Tongue (tissue), 2 donors: ENCODE data around the gene CABLES2. TPM values are rescaled to one million over a fixed set of nuclear protein-coding genes. Genes with fewer than 3 reads are reported as not detected.
A peak's percentile ranks its signal among the peaks of the same experiment; 100 is the strongest.
"Not testable (repeated sequence)": the region's sequence is repeated elsewhere in the genome, so short reads cannot be mapped to it uniquely, and the experiment has no call there.

Experiments
- DNase-seq: peaks from one replicate; pipeline ENCODE4 v3.0.0-alpha.2; 2015
- total RNA-seq: library from RNA; depleted of rRNA; stranded (reverse); fragments of >200 nt; gene quantifications from one replicate; pipeline ENCODE4 v1.2.3, GENCODE V29; 2014

The CABLES2 gene
- total RNA-seq, 1 donor from 2014 or later, result 2.1 TPM

GRCh38 chr20:62390317-62391164 is 16.5 kb downstream of the CABLES2 start:
- no peak for DNase-seq

GRCh38 chr20:62389601-62390087 is 17.4 kb downstream of the CABLES2 start:
- no peak for DNase-seq

DNA sequence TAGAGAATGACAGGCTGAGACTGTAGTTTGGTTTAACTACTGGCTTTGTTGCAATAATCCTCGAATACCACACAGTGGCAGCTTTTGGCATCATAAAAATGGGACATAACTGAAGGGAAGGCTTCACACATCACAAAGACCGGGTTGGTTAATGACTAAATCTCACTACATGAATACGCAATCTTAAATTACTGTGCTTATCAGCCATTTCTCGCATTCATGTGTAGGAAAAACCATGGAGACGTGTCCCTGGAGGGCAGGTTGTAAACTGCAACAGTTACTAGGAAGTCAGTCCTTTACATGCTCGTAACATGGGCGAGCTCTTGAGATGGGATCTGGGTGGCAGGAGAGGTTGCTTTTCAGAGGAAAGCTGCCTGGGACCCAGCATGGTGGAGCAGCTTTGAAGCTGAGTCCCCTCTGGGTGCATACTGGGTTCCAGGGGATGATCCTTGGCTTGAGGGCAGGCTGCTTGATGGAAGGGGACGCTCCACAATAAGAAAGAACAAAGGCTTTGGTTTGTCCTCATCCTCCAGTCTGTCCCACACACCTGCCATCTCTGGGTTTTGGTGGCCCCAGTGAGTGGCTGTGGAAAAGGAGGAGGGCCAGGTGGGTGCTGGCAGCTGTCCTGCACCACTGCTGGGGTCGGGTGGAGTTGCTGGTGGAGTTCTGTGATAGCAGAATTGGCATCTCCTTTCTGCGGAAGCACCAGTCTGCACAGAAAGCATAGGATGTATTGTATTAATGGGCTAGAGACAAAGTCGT is 18.1 kb downstream of the CABLES2 start:
- no peak for DNase-seq

DNA sequence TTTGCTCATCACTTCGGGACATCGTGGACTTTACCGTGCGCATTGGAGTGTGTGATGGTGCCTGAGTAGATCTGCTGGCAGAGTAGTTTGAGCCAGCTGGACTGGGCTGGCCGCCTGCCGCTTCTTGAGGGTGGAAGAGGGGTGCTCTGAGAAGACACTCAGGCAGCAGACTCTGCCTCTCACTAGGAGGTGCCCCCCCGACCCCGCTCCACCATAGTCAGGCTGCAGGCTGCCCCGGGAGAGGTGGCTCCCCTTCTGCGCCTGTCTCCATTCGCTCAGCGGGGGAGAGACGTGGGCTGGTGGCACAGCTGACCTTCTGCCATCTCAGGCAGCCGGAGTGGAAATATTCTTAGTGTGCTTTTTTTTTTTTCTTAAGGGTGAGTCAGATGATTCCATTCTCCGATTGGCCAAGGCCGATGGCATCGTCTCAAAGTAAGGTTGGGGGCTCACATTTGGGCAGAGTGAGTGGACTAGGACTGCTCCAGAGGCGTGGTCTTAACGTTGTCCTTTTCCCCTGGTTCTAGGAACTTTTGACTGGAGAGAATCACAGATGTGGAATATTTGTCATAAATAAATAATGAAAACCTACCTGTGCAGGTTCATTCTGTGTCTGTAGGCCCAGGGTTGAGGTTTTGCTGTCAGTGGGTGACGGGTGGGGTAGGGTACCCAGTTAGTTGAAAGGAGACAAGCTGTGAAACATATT is 19.0 kb downstream of the CABLES2 start:
- DNase-seq, result no peak

- no peak for DNase-seq
Measured at GRCh38 chr20:62387219-62387913, 19.7 kb downstream of the CABLES2 start.

DNA sequence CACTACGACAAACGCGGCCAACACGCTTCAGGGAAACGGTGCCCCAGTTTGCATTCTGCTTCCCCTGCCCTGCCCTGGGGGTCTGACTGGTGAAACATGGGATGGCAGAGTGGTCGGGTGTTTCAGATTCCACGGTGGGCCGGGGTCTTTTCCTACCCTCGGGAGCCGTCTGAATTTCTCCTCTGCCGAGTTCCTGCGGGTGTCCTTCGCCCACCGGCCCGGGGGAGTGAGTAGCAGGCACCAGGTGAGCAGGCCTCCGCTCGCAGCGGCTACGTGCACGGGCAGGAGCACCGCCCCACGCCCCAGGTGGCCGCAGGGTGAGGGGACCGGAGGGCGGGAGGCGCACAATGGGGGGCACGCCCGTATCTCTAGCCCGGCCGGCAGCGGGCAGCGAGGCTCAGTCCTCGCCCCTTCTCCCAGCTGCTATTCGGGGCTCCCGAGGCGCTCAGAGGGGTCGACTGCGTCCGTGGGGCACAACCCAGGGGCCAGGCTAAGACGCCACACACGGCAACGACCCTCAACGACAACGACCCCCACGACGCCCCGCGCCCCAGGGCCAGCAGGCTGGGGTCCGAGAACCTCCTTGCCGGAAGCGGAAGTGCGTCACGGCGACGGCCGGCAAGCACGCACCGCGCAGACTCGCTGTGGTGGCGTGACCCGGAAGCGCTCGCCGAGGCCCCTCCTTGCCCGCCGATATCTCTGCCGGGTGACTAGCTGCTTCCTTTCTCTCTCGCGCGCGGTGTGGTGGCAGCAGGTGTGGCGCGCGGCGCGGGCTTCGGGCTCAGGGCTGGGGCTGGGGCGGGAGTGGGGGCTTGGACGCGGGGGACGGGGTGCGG is 20.5 kb downstream of the CABLES2 start, which contains the start of gene RPS21:
RPS21 (plus strand) TSS at position 721 of the 836 bp plus-strand sequence. CDS start 236 bp downstream, outside the sequence.
- DNase-seq, result peak; percentile 97

- peak; percentile 85 for DNase-seq
Measured at GRCh38 chr20:62382306-62383198, 24.5 kb downstream of the CABLES2 start.

GRCh38 chr20:62381842-62382241 is 25.2 kb downstream of the CABLES2 start:
- no peak for DNase-seq

DNA sequence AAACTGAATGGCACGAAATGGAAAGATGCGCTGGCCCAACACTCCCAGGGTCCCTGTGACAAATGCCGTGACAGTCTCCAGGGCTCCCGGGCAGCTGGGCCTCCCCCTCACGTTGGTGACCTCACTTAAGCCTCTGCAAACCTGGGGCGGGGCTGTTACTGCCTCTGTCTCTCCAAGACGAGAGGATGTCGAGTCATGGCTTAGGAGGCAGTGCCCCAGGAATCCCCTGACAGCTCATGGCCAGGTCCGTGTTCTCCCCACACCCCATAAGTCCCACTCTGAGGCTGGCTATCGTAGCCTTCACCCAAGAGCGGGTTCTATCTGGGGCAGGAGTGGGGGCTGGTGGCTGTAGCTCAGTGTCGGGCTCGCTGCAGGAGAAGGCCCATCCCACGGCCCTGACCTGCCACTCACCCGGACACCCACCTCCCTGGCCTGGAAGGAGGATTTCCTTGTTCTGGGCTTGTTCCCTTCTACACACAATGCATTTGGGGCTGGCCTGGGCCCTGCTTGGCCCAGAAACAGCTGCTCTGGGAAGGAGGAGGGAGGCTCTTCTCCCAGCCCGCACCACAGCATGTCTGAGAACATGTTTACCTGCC is 25.8 kb downstream of the CABLES2 start:
- DNase-seq, result no peak

DNA sequence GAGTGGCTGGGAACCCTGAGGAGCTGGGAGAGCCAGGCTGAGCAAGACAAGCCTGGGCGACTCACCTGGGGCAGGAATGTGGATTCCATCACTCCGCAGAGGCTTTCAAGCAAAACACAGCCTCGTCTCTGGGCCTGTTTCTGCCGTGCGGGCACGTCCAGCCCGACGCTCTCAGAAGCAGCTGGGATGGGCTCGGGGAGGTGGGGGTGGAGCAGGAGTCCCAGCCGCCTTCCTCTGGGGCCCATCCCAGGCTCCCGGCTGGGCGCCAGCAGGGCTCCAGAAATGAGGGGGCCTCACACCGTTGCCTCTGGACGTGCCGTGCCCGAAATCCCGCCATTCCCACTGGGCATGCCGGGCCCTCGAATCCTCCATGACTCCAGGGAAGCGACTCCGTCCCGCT is 28.9 kb downstream of the CABLES2 start:
- peak; percentile 76 for DNase-seq

DNA sequence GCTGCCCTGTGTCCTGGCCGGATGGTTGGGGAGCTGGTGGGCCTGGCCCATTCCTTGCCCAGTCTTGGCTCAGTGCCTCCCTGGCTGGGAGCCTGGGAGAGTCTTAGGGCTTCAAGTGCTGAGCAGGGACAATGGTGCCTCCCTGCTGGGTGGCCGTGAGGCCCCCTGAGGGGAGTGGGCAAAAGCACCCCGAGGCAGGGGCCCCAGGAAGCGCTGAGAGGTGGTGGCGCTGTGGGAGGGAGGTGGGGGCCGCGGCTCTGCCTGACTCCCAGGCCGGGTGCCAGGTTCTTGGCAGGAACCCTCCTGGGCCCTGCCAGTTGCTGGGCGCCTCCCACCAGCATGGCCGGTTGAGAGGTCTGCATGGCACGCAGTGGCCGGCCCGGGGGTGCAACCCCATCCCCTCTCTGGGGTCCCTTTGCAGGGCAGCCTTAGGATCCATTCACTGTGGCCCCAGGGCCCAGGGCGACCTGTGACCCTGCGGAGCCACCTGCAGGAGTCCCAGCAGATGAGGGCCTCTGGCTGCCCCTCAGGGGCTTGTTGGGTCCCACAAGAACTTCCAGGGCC is 29.4 kb downstream of the CABLES2 start:
- peak; percentile 74 for DNase-seq

DNA sequence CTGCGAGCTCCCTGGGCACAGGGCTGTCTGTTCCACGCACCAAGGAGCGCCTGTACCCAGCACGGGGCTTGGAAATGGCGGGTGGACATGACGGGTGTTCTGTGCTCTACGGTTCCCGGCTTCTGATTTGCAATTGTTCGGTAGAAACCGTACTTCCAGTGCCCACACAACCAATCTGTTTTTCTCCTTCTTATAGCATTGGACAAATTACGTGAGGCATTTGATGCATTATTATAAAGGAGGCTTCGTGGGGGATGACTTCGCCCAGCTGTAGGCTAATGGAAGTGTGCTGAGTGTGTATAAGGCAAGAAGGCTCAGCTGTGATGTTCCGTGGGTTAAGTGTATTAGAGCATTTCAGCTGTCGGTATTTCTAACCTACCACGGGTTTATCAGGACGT is 30.0 kb downstream of the CABLES2 start:
- peak; percentile 44 for DNase-seq

DNA sequence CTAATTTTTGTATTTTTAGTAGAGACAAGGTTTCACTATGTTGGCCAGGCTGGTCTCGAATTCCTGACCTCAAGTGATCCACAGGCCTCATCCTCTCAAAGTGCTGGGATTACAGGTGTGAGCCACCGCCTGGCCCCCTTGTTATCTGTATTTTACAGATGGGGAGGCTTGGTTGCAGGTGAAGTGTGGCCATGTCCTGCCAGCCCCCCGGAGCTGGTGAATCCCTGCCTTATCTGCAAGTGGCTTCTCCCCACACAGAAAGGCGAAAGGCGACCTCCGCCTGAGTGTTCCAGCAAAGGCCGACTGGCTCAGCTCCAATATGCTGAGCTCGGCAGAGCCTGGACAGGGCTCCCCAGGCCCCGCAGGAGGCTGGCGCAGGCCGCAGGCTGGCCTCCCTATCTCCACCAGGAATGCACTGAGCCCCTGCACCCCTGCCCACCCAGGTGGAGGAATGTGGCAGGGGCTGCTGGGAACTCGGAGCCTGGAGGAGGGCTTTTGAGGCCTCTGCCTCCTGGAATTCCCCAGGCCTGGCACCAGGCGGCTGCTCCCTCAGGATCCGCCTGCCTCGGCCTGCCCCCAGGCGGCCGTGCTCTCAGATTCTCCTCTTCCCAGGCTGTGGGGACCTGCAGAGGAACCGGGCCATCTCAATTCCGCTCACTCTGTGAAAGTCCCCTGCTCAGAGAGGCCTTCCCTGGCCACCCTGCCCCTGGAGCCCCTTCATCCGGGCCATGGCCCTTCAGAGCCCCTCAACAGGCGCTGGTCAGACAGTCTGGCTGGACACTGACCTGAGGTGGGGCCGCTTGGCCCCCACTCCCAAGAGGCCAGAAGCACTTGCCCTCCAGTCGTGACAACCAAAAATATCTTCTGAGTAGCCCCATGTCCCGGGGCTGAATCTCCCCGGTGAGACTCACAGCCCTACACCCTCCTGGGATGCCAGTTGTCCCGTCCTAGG is 30.7 kb downstream of the CABLES2 start:
- DNase-seq, result peak; percentile 68

GRCh38 chr20:62374331-62375152 is 32.5 kb downstream of the CABLES2 start:
- peak; percentile 32 for DNase-seq

GRCh38 chr20:62373631-62374179 is 33.4 kb downstream of the CABLES2 start:
- not testable (repeated sequence) for DNase-seq
